Mesenchymal stem cell (in vitro differentiated cells and primary cell): ENCODE data around the gene MOGAT1.

Source experiments
- DNase-seq: peaks from one replicate; pipeline ENCODE4 v3.0.0-alpha.2; 2013
- H2AFZ ChIP-seq: one replicate; pipeline ENCODE4 v1.6.1; 2013; ENCODE audit warnings: low read depth, mild to moderate bottlenecking, control low read depth, inconsistent platforms, low read length, moderate library complexity
- H2AK5ac ChIP-seq: 2 replicates; pipeline ENCODE4 v1.6.1; 2013; ENCODE audit warnings: low read length, moderate library complexity, mild to moderate bottlenecking, inconsistent platforms; ENCODE audit not compliant: severe bottlenecking
- H2BK120ac ChIP-seq: one replicate; pipeline ENCODE4 v1.6.1; 2013; ENCODE audit warnings: low read depth, mild to moderate bottlenecking, inconsistent platforms, low read length, moderate library complexity
- H2BK12ac ChIP-seq, 2 experiments: one replicate each; pipeline ENCODE4 v1.6.1; 2013; ENCODE audit warnings: inconsistent platforms in 2 of 2, low read length in 2 of 2, mild to moderate bottlenecking in 2 of 2, moderate library complexity in 2 of 2, control low read depth in 1 of 2
- H2BK15ac ChIP-seq: one replicate; pipeline ENCODE4 v1.6.1; 2013; ENCODE audit warnings: mild to moderate bottlenecking, low read depth, inconsistent platforms; ENCODE audit not compliant: poor library complexity, severe bottlenecking
- H2BK5ac ChIP-seq: 2 replicates; pipeline ENCODE4 v1.6.1; 2013; ENCODE audit warnings: low read depth, mild to moderate bottlenecking, low read length, control low read depth, inconsistent platforms; ENCODE audit not compliant: poor library complexity, severe bottlenecking
- H3K14ac ChIP-seq, 2 experiments: one replicate each; pipeline ENCODE4 v1.6.1; 2013; ENCODE audit warnings: inconsistent platforms in 2 of 2, low read length in 2 of 2, control low read depth in 1 of 2, mild to moderate bottlenecking in 1 of 2, moderate library complexity in 1 of 2
- H3K18ac ChIP-seq, 2 experiments: one replicate each; pipeline ENCODE4 v1.6.1; 2013; ENCODE audit warnings: inconsistent platforms in 2 of 2, low read length in 2 of 2, control low read depth in 1 of 2, low read depth in 1 of 2, mild to moderate bottlenecking in 1 of 2
- H3K23ac ChIP-seq, 2 experiments: one replicate each; pipeline ENCODE4 v1.6.1; 2013; ENCODE audit warnings: inconsistent platforms in 2 of 2, low read length in 2 of 2, mild to moderate bottlenecking in 2 of 2, moderate library complexity in 2 of 2, control low read depth in 1 of 2
- H3K27ac ChIP-seq: 2 replicates; pipeline ENCODE4 v1.5.1; 2013; ENCODE audit warnings: mild to moderate bottlenecking, moderate library complexity, low read length, control low read depth, inconsistent platforms; ENCODE audit not compliant: poor library complexity, severe bottlenecking
- H3K27me3 ChIP-seq, 2 experiments: 2 replicates each; pipeline versions ENCODE4 v1.6.1 to v1.7.0; 2013; ENCODE audit warnings: low read length in 2 of 2, mild to moderate bottlenecking in 2 of 2, moderate library complexity in 2 of 2, control low read depth in 1 of 2, inconsistent platforms in 1 of 2; ENCODE audit not compliant: control insufficient read depth in 1 of 2, insufficient read depth in 1 of 2
- H3K36me3 ChIP-seq, 2 experiments: 2 replicates each; pipeline versions ENCODE4 v1.6.1 to v1.7.0; 2013; ENCODE audit warnings: low read length in 2 of 2, control low read depth in 1 of 2, inconsistent platforms in 1 of 2, low read depth in 1 of 2, mild to moderate bottlenecking in 1 of 2; ENCODE audit not compliant: insufficient read depth in 2 of 2, control insufficient read depth in 1 of 2
- H3K4ac ChIP-seq, 2 experiments: one replicate each; pipeline ENCODE4 v1.6.1; 2013; ENCODE audit warnings: inconsistent platforms in 2 of 2, low read length in 2 of 2, mild to moderate bottlenecking in 2 of 2, moderate library complexity in 2 of 2, control low read depth in 1 of 2, low read depth in 1 of 2
- H3K4me1 ChIP-seq: 2 replicates; pipeline ENCODE4 v1.6.1; 2013; ENCODE audit warnings: low read depth, low read length, control low read depth; ENCODE audit not compliant: control insufficient read depth, insufficient read depth
- H3K4me2 ChIP-seq: 2 replicates; pipeline ENCODE4 v1.6.1; 2013; ENCODE audit warnings: low read length, mild to moderate bottlenecking, inconsistent platforms; ENCODE audit not compliant: poor library complexity, severe bottlenecking
- H3K4me3 ChIP-seq, 2 experiments: 2 replicates each; pipeline versions ENCODE4 v1.5.1 to v1.7.0; 2013; ENCODE audit warnings: low read length in 2 of 2, mild to moderate bottlenecking in 2 of 2, control low read depth in 1 of 2, low read depth in 1 of 2; ENCODE audit not compliant: insufficient read depth in 1 of 2
- H3K79me1 ChIP-seq: replicated peaks from 2 replicates; pipeline ENCODE4 v1.6.1; 2013; ENCODE audit warnings: mild to moderate bottlenecking, control low read depth, low read length, inconsistent platforms; ENCODE audit not compliant: poor library complexity, severe bottlenecking
- H3K9ac ChIP-seq: 2 replicates; pipeline ENCODE4 v1.7.0; 2013; ENCODE audit warnings: mild to moderate bottlenecking, low read length, moderate library complexity
- H3K9me3 ChIP-seq: 2 replicates; pipeline ENCODE4 v1.7.0; 2013; ENCODE audit warnings: mild to moderate bottlenecking, low read length; ENCODE audit not compliant: control insufficient read depth
- H4K8ac ChIP-seq: one replicate; pipeline ENCODE4 v1.6.1; 2013; ENCODE audit warnings: inconsistent platforms, mild to moderate bottlenecking, low read length, moderate library complexity
- H4K91ac ChIP-seq: one replicate; pipeline ENCODE4 v1.6.1; 2013; ENCODE audit warnings: mild to moderate bottlenecking, low read length, inconsistent platforms
- WGBS: methylation state at CpG from one replicate; pipeline ENCODE4 v1.1.7; 2013; ENCODE audit warnings: mixed read lengths; 5-methylcytosine and 5-hydroxymethylcytosine counted together

MOGAT1 gene

DNA sequence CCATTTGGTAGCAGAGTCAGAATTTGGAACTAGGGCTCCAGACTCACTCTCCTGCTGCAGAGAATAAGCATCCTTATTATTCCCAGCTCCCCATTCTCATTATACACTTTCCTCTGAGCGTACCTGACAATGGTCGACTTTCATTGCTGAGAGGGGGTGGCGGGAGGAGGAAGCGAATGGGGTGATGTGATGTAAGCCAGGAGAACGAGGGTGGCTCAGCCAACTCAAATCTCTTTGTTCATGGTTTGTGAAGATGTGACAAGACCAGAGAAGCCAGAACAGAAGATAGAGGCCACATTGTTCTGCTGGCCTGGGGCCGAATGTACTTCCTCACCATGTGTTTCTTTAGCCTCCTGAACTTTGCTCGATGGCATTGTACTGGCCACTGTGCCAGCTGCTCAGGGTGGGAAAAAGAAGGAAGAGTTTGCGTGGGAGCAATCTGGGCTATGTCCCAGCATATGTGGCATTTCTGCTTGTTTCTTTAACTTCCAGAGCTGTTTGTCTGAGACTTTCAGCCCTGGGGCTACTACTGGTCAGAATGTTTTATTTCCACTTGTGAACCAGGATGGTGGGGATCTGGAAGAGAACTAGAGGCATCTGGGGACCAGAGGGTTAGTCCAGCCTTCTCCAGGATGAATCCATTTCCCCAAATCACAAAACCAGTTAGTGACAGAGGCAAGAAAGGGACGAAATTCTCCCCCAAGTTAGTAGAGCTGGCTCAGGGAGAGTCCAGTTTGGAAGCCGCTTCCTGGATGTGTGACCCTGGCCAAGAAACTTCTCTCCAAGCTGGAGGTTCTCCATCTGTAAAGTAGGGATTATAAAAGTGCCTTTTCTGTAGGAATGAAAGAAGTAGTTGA is 62.6 kb downstream of the MOGAT1 start:
- peaks cover 2% of the 10 kb centered on the region for H3K4me1 ChIP-seq
- H4K8ac ChIP-seq = no peak overlapping the region
- DNase-seq = peak; percentile 32
- peak overlapping the region in 1 of 2 experiments; percentile 59 for H3K14ac ChIP-seq
- H3K4me2 ChIP-seq = no peak overlapping the region
- no peak overlapping the region for H2BK15ac ChIP-seq
- H3K79me1 ChIP-seq = no peaks in the 10 kb centered on the region
- no peak overlapping the region for H3K18ac ChIP-seq
- H2BK12ac ChIP-seq = peak overlapping the region in 1 of 2 experiments; percentile 64
- H2BK5ac ChIP-seq = no peak overlapping the region
- no peaks in the 10 kb centered on the region for H3K27me3 ChIP-seq
- peak overlapping the region; percentile 39 for H2BK120ac ChIP-seq
- H3K4ac ChIP-seq = no peak overlapping the region
- peak overlapping the region; percentile 56 for H2AFZ ChIP-seq
- no peak overlapping the region for H3K9ac ChIP-seq
- H3K36me3 ChIP-seq = no peaks in the 10 kb centered on the region
- no peak overlapping the region for H2AK5ac ChIP-seq
- no peak overlapping the region for H3K27ac ChIP-seq
- no peak overlapping the region for H4K91ac ChIP-seq
- H3K23ac ChIP-seq = no peak overlapping the region
- 90% methylated on average over 10 of the region's 10 CpGs for WGBS
- no peaks in the 10 kb centered on the region for H3K9me3 ChIP-seq
- peak overlapping the region in 1 of 2 experiments; percentile 10 for H3K4me3 ChIP-seq

DNA sequence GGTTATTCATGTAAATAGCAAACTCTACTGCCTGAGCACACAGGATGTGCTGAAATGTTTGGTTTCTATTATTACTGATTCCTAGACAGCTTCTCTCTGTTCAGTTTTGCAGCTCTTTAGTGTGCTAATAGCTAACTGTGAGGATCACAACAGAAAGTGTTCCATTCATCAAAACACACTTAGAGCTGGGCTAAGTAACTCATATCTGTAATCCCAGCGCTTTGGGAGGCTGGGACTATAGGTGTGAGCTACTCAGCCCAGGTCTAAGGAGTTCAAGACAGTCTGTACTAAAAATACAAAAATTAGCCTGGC is 63.2 kb downstream of the MOGAT1 start:
- peaks cover 2% of the 10 kb centered on the region for H3K4me1 ChIP-seq
- H3K36me3 ChIP-seq = no peaks in the 10 kb centered on the region
- no peak overlapping the region for H3K27ac ChIP-seq
- WGBS = 90% methylated on average over 1 of the region's 1 CpG
- H2AFZ ChIP-seq = no peak overlapping the region
- H3K9ac ChIP-seq = no peak overlapping the region
- H3K14ac ChIP-seq = no peak overlapping the region
- H3K27me3 ChIP-seq = no peaks in the 10 kb centered on the region
- no peak overlapping the region for H3K4me2 ChIP-seq
- no peak overlapping the region for H3K18ac ChIP-seq
- no peak overlapping the region for H2BK120ac ChIP-seq
- H2BK15ac ChIP-seq = no peak overlapping the region
- H2AK5ac ChIP-seq = no peak overlapping the region
- H2BK12ac ChIP-seq = no peak overlapping the region
- no peak overlapping the region for H3K23ac ChIP-seq
- H3K4me3 ChIP-seq = no peak overlapping the region
- no peaks in the 10 kb centered on the region for H3K9me3 ChIP-seq
- no peaks in the 10 kb centered on the region for H3K79me1 ChIP-seq
- H3K4ac ChIP-seq = no peak overlapping the region
- H4K8ac ChIP-seq = no peak overlapping the region
- H2BK5ac ChIP-seq = no peak overlapping the region
- no peak for DNase-seq
- no peak overlapping the region for H4K91ac ChIP-seq

DNA sequence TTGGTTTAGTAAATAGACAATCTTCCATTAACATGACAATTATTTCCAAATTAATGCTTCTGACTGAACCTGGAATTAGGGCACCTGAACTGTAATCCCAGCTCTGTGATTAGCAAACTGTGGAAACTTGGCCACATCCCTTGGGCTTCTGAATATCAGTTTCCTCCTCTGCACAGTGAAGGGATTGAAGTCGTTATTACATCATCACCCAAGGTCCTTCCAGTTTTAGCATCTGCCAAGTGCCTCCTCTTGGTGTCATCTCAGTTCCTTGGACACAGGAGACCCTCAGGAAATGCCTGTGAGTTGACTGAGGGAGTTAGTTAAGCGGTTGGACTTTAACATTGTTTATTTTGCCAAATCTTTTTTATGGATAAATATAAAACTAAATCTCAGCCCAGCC is 64.8 kb downstream of the MOGAT1 start:
- no peak overlapping the region for H3K4me3 ChIP-seq
- H3K14ac ChIP-seq = no peak overlapping the region
- H3K4me1 ChIP-seq = no peaks in the 10 kb centered on the region
- H3K79me1 ChIP-seq = no peaks in the 10 kb centered on the region
- no peak overlapping the region for H3K23ac ChIP-seq
- no peaks in the 10 kb centered on the region for H3K27me3 ChIP-seq
- H3K9me3 ChIP-seq = no peaks in the 10 kb centered on the region
- H3K9ac ChIP-seq = no peak overlapping the region
- peak; percentile 12 for DNase-seq
- no peaks in the 10 kb centered on the region for H3K36me3 ChIP-seq
- no peak overlapping the region for H4K8ac ChIP-seq
- H2BK15ac ChIP-seq = no peak overlapping the region
- H2AFZ ChIP-seq = no peak overlapping the region
- H3K27ac ChIP-seq = no peak overlapping the region
- no peak overlapping the region for H2BK120ac ChIP-seq
- no peak overlapping the region for H3K4me2 ChIP-seq
- H2AK5ac ChIP-seq = no peak overlapping the region
- H2BK12ac ChIP-seq = peak overlapping the region in 1 of 2 experiments; percentile 23
- H3K18ac ChIP-seq = no peak overlapping the region
- H2BK5ac ChIP-seq = no peak overlapping the region
- no CpG with 5 or more reads among the region's 2 CpGs for WGBS
- no peak overlapping the region for H3K4ac ChIP-seq
- no peak overlapping the region for H4K91ac ChIP-seq

DNA sequence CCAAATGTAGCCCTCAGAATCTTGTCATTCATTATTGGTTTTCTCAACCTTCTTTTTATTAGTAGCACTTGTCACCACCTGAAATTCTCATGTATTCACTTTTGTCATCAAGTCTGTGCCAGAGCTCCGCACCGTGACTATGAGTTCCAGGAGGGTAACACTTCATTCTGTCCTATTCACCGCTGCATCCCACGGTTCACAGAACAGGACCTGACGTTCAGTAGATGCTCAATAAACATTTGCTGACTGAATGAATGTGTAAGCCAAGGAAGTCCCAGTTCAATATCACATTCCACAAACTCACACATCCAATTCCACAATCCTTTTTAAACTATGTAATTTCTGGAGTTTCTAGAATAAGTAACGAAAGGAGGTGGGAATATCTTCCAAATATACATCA is 65.5 kb downstream of the MOGAT1 start:
- Histone ChIP-seq H2AK5ac (no peak overlapping the region), H2BK12ac (no peak overlapping the region), H2BK15ac (no peak overlapping the region), H3K27ac (no peak overlapping the region), H3K18ac (no peak overlapping the region), H3K9me3 (no peaks in the 10 kb centered on the region), H3K4me3 (no peak overlapping the region), H3K27me3 (no peaks in the 10 kb centered on the region), H3K4me2 (no peak overlapping the region), H3K36me3 (no peaks in the 10 kb centered on the region), H2BK5ac (no peak overlapping the region), H3K23ac (no peak overlapping the region), H3K4me1 (no peaks in the 10 kb centered on the region), H2BK120ac (no peak overlapping the region), H3K9ac (no peak overlapping the region), H3K4ac (no peak overlapping the region), H3K79me1 (no peaks in the 10 kb centered on the region), H3K14ac (no peak overlapping the region), H4K91ac (no peak overlapping the region), H4K8ac (no peak overlapping the region), H2AFZ (no peak overlapping the region)
- WGBS = 99% methylated on average over 3 of the region's 6 CpGs
- no peak for DNase-seq
